Naive B cell (primary cell): ENCODE measurements around the gene ZNF483. TPM values are rescaled to one million over a fixed set of nuclear protein-coding genes. Genes with fewer than 3 reads are reported as not detected.
"Not testable (repeated sequence)": the region's sequence is repeated elsewhere in the genome, so short reads cannot be mapped to it uniquely, and the experiment has no call there.

Experiments used
- ATAC-seq, 2 donors: fragments of 150-1000 bp; cut with Tn5 transposase; 2 replicates each; pipeline ENCODE4 v1.10.0; 2021; ENCODE audit warnings: low read depth in 2 of 2, mild to moderate bottlenecking in 2 of 2, moderate library complexity in 2 of 2
- DNase-seq: peaks from one replicate; pipeline ENCODE4 v3.0.0; 2022
- H3K27ac Mint-ChIP-seq, 6 donors: one replicate each; pipeline ENCODE4 v1.8.0; 2020 to 2022; ENCODE audit warnings: mild to moderate bottlenecking in 6 of 6, mixed read lengths in 6 of 6, moderate library complexity in 5 of 6, inconsistent platforms in 2 of 6
- H3K27me3 Mint-ChIP-seq, 3 donors: one replicate each; pipeline ENCODE4 v1.8.0; 2021 to 2022; ENCODE audit warnings: mixed read lengths in 3 of 3, mild to moderate bottlenecking in 1 of 3
- H3K36me3 Mint-ChIP-seq, 2 donors: one replicate each; pipeline ENCODE4 v1.8.0; 2020 to 2022; ENCODE audit warnings: mixed read lengths in 2 of 2, inconsistent platforms in 1 of 2, mild to moderate bottlenecking in 1 of 2
- H3K4me1 Mint-ChIP-seq, 3 donors: one replicate each; pipeline ENCODE4 v1.8.0; 2020 to 2022; ENCODE audit warnings: mixed read lengths in 3 of 3, inconsistent platforms in 1 of 3, mild to moderate bottlenecking in 1 of 3, moderate library complexity in 1 of 3
- H3K4me3 Mint-ChIP-seq, 8 donors: one replicate each; pipeline ENCODE4 v1.8.0; 2020 to 2022; ENCODE audit warnings: mild to moderate bottlenecking in 8 of 8, mixed read lengths in 8 of 8, moderate library complexity in 8 of 8, inconsistent platforms in 2 of 8
- H3K9me3 Mint-ChIP-seq, 7 donors: one replicate each; pipeline ENCODE4 v1.8.0; 2020 to 2022; ENCODE audit warnings: mixed read lengths in 7 of 7, mild to moderate bottlenecking in 5 of 7, inconsistent platforms in 2 of 7, moderate library complexity in 1 of 7
- polyA plus RNA-seq, 6 donors: library from polyadenylated mRNA; unstranded; fragments of 300-500 nt; fragmentation: Illumina TruSeq; gene quantifications; one replicate each; pipeline ENCODE4 v1.2.3, GENCODE V29; 2021; ENCODE audit warnings: low read depth in 6 of 6

ZNF483 gene
- polyA plus RNA-seq, 6 donors from 2014 or later, result 0.63 to 4.2 (median 2.4) TPM

DNA sequence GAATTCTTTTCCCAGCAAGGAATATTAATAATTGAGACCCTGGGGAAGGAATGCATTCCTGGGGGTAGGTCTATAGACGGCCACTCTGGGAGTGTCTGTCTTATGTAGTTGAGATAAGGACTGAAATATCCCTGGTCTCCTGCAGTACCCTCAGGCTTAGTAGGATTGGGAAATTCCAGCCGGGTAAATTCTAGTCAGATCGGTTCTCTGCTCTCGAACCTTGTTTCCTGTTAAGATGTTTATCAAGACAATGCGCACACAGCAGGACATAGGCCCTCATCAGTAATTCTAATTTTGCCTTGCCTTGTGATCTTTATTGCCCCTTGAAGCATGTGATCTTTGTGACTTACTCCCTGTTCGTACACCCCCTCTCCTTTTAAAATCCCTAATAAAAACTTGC lies 13.4 kb upstream of the ZNF483 start:
- peaks cover 0 to 30% (median 18%) of the 10 kb centered on the region in 7 donors for H3K9me3 Mint-ChIP-seq
- not testable (repeated sequence) for H3K27ac Mint-ChIP-seq, ATAC-seq, DNase-seq, H3K4me1 Mint-ChIP-seq, H3K36me3 Mint-ChIP-seq
- H3K27me3 Mint-ChIP-seq, result peaks cover 0 to 20% (median 10%) of the 10 kb centered on the region in 3 donors
- peak overlapping the region in 1 of 8 donors; percentile 35 for H3K4me3 Mint-ChIP-seq

DNA sequence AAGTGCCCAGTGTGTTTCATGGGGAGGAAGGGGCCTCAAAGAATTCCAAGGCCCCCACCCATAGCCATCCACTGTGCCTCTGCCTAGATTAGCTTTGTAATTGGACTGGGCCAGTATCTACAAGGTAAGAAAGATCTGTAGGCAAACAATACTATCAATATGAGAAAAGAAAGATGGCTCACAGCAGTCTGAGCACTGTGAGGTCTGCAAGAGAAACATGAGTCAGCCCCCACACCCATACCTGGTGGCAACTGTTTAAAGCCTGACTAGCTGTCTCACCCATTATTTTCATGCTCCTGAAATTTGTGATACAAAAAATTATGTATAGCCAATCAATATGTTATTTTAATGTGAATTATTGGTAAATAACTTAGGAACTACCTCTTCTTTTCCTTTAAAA lies 10.0 kb upstream of the ZNF483 start:
- Mint-ChIP-seq H3K9me3 (peaks cover under 1 to 26% (median 15%) of the 10 kb centered on the region in 7 donors), H3K4me3 (no peak overlapping the region), H3K27ac (no peak overlapping the region), H3K36me3 (peaks cover 4 to 5% of the 10 kb centered on the region in 2 donors), H3K4me1 (no peaks in the 10 kb centered on the region), H3K27me3 (peaks cover 3 to 17% (median 12%) of the 10 kb centered on the region in 3 donors)
- no peak for DNase-seq
- no peak for ATAC-seq

DNA sequence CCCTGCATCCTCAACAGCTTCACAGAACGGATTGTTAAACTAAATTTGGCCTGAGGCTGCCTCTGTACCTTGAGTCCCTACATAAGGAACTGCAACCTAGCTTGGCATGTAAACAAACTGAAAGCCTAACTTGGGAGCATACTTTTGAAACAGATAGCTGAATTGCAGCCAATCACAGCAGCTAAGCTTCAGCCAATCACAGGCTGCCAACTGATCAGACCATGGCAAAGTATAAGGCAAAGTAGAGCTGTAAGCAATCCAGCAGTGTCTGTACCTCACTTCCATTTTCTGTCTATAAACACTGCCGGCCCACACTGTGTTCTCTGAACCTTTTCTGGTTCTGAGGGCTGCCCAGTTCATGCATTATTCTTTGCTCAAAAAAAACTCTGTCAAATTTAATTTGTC lies 8.9 kb upstream of the ZNF483 start:
- DNase-seq (no peak), ATAC-seq (no peak)
- peaks cover 10 to 22% (median 14%) of the 10 kb centered on the region in 3 donors for H3K27me3 Mint-ChIP-seq
- H3K27ac Mint-ChIP-seq, result no peak overlapping the region
- no peak overlapping the region for H3K4me3 Mint-ChIP-seq
- H3K9me3 Mint-ChIP-seq, result peaks cover 3 to 20% (median 9%) of the 10 kb centered on the region in 7 donors
- no peaks in the 10 kb centered on the region for H3K36me3 Mint-ChIP-seq
- H3K4me1 Mint-ChIP-seq, result no peaks in the 10 kb centered on the region

DNA sequence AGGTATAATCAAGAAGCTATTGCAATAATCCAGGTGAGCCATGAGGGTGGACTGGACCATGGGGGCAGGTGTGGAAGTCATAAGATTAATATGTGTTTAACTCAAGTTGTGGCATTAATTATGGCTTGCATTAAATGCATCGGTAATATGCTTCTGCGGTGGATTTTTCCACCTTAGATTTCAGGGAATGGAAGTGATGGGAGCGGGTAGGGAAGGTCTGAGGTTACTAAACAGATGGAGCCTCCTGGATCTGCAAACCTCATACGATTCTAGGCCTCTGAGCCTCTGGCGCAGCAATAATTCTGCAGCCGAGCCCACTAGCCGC lies 286 bp upstream of the ZNF483 start:
- DNase-seq (no peak), ATAC-seq (no peak)
- peak overlapping the region; percentile 81 to 96 (median 92) for H3K4me3 Mint-ChIP-seq
- H3K27me3 Mint-ChIP-seq, result peaks cover 21 to 44% (median 41%) of the 10 kb centered on the region in 3 donors
- peaks cover 0 to 18% of the 10 kb centered on the region in 2 donors for H3K36me3 Mint-ChIP-seq
- H3K4me1 Mint-ChIP-seq, result peaks cover 9 to 18% (median 15%) of the 10 kb centered on the region in 3 donors
- H3K9me3 Mint-ChIP-seq, result peaks cover 0 to 4% (median 2%) of the 10 kb centered on the region in 7 donors
- H3K27ac Mint-ChIP-seq, result peak overlapping the region in 3 of 6 donors; percentile 9 to 34 (median 34)

DNA sequence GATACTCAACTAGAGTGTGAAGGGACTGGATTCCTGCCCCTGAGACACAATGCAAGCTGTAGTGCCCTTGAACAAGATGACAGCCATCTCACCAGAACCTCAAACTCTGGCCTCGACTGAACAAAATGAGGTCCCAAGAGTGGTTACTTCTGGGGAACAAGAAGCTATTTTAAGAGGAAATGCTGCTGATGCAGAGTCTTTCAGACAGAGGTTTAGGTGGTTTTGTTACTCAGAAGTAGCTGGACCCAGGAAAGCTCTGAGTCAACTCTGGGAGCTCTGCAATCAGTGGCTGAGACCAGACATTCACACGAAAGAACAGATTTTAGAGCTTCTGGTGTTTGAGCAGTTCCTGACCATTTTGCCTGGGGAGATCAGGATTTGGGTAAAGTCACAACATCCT lies 2.4 kb downstream of the ZNF483 start:
- no peak for DNase-seq
- no peak overlapping the region for H3K27ac Mint-ChIP-seq
- H3K27me3 Mint-ChIP-seq, result peaks cover 16 to 27% (median 25%) of the 10 kb centered on the region in 3 donors
- peaks cover 0 to 5% (median 0%) of the 10 kb centered on the region in 7 donors for H3K9me3 Mint-ChIP-seq
- no peak for ATAC-seq
- H3K4me1 Mint-ChIP-seq, result peaks cover 9 to 18% (median 15%) of the 10 kb centered on the region in 3 donors
- H3K36me3 Mint-ChIP-seq, result peaks cover 0 to 18% of the 10 kb centered on the region in 2 donors
- peak overlapping the region in 1 of 8 donors; percentile 49 for H3K4me3 Mint-ChIP-seq

DNA sequence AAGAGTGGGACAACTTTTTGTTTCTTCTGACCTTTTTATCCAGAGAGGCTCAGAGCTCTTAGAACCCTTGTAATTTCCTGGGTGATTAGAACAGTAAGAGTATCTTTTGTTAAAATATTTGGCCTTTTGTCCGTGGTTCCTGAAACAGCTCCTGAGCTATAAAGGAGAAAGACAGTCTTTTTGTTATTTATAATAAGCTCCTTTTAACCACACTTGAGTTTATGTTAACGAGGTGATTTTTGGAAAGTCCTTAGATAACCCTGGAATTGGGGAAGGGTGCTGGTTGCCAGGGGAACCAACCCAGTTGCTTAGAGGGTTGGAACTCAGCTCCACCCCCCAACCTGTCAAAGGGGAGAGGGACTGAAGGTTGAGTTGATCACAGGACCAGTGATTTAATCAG lies 4.8 kb downstream of the ZNF483 start:
- DNase-seq (no peak), ATAC-seq (no peak)
- Mint-ChIP-seq H3K27me3 (peaks cover 1 to 15% (median 13%) of the 10 kb centered on the region in 3 donors), H3K36me3 (peaks cover 9 to 16% of the 10 kb centered on the region in 2 donors), H3K4me3 (no peak overlapping the region), H3K4me1 (peaks cover 9 to 12% (median 11%) of the 10 kb centered on the region in 3 donors), H3K27ac (no peak overlapping the region), H3K9me3 (peaks cover 0 to 11% (median 5%) of the 10 kb centered on the region in 7 donors)

DNA sequence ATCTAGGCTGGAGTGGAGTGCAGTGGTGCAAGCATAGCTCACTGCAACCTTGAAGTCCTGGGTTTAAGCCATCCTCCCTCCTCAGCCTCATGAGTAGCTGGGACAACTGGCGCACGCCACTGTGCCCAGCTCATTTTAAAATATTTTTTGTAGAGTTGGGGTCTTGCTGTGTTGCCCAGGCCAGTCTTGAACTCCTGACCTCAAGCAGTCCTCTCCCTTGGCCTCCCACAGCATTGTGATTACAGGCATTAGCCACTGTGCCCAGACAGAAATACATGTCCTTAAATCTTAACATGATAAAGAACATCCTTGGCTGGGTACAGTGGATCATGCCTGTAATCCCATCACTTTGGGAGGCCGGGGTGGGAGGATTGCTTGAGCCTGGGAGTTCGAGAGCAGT lies 6.7 kb downstream of the ZNF483 start:
- H3K27ac Mint-ChIP-seq, result no peak overlapping the region
- no peak for DNase-seq
- H3K36me3 Mint-ChIP-seq, result peaks cover 13 to 16% of the 10 kb centered on the region in 2 donors

DNA sequence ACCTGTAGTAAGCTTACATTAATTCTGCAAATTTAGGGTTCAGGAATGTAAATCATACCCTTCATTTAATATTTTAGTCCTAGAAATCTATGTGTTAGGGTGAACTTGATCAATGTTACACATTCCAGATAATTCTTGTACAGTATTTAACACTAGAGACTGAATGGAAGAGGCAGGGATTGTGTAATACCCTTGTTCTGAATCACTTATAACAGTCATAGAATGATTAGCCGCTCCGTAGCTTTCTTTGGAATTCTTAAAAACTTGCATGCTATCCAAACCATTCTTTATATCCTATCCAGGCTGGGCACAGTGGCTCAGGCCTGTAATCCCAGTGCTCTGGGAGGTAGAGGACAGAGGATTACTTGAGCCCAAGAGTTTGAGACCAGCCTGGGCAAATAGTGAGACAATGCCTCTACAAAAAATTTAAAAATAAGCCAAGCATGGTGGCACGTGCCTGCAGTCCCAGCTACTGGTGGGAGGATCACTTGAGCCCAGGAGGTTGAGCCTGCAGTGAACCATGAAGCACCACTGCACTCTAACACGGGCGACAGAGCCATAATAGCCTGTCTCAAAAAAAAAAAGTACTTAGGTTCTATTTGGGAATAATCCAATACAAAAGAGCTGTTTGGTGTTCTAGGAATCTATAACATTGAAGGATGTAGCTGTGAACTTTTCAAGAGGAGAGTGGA lies 8.3 kb downstream of the ZNF483 start:
- Mint-ChIP-seq H3K27ac (no peak overlapping the region), H3K27me3 (peaks cover 0 to 3% (median 0%) of the 10 kb centered on the region in 3 donors), H3K4me1 (no peaks in the 10 kb centered on the region), H3K36me3 (peaks cover 17 to 19% of the 10 kb centered on the region in 2 donors), H3K4me3 (no peak overlapping the region), H3K9me3 (peaks cover 2 to 30% (median 16%) of the 10 kb centered on the region in 7 donors)
- DNase-seq (no peak), ATAC-seq (no peak)

More for the DNA sequence above, 6.7 kb downstream of the ZNF483 start:
- H3K27me3 Mint-ChIP-seq, result peaks cover 0 to 3% (median 0%) of the 10 kb centered on the region in 3 donors
- H3K9me3 Mint-ChIP-seq, result peaks cover 2 to 19% (median 7%) of the 10 kb centered on the region in 7 donors
- ATAC-seq, result no peak
- no peak overlapping the region for H3K4me3 Mint-ChIP-seq
- H3K4me1 Mint-ChIP-seq, result no peaks in the 10 kb centered on the region

DNA sequence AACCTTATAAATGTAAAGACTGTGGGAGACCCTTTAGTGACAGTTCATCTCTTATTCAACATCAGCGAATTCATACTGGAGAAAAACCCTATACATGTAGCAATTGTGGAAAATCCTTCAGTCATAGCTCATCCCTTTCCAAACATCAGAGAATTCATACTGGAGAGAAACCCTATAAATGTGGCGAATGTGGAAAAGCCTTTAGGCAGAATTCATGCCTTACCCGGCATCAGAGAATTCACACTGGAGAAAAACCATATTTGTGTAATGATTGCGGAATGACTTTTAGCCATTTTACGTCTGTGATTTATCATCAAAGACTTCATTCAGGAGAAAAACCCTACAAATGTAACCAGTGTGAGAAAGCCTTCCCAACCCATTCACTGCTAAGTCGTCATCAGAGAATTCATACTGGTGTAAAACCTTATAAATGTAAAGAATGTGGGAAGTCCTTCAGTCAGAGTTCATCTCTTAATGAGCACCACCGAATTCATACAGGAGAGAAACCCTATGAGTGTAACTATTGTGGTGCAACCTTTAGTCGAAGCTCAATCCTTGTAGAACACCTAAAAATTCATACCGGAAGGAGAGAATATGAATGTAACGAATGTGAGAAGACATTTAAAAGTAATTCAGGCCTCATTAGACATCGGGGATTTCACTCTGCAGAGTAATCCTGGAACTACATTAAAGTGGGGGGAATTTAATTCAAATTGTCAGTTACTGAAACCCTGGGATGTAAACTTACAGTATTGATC lies 17.7 kb downstream of the ZNF483 start:
- DNase-seq, result no peak
- Mint-ChIP-seq H3K27ac (no peak overlapping the region), H3K4me3 (no peak overlapping the region), H3K27me3 (no peaks in the 10 kb centered on the region), H3K36me3 (peaks cover 29 to 42% of the 10 kb centered on the region in 2 donors), H3K9me3 (peaks cover 18 to 93% (median 78%) of the 10 kb centered on the region in 7 donors), H3K4me1 (no peaks in the 10 kb centered on the region)
- ATAC-seq, result no peak

DNA sequence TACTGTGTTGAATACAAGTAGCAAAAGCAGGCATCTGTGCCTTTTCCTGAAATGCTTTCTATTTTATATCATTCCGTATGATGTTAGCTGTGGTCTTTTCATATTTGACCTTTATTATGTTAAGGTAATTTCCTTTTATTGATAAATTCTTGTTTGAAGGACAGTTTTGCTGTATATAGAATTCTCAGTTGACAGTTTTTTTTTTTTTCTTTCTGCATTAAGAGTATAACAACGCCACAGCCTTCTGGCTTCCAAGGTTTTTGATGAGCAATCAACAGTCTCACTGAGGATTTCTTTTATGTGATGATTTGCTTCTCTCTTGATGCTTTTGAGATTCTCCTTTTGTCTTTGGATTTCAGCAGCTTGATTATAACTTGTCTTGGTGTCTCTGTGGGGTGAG lies 23.6 kb downstream of the ZNF483 start:
- H3K27me3 Mint-ChIP-seq, result peaks cover 0 to 12% (median 0%) of the 10 kb centered on the region in 3 donors
- H3K9me3 Mint-ChIP-seq, result peaks cover 13 to 84% (median 65%) of the 10 kb centered on the region in 7 donors
- no peak for DNase-seq
- peaks cover 23 to 36% of the 10 kb centered on the region in 2 donors for H3K36me3 Mint-ChIP-seq
- H3K27ac Mint-ChIP-seq, result no peak overlapping the region
- ATAC-seq, result no peak
- no peak overlapping the region for H3K4me3 Mint-ChIP-seq
- no peaks in the 10 kb centered on the region for H3K4me1 Mint-ChIP-seq

DNA sequence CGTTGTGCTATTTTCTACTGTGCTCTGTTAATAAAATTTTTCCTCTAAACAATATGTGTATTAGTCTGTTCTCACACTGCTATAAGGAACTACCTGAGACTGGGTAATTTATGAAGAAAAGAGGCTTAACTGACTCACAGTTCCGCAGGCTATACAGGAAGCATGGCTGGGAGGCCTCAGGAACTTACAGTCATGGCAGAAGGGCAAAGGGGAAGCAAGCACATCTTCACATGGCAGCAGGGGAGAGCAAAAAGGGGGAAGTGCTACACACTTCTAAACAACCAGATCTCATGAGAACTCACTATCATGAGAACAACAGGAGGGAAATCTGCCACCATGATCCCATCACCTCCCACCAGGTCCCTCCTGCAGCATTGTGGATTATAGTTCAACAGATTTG lies 30.4 kb downstream of the ZNF483 start:
- H3K36me3 Mint-ChIP-seq, result peaks cover 18 to 53% of the 10 kb centered on the region in 2 donors
- peak overlapping the region in 1 of 6 donors; percentile 50 for H3K27ac Mint-ChIP-seq
- not testable (repeated sequence) for DNase-seq, H3K4me3 Mint-ChIP-seq, ATAC-seq, H3K4me1 Mint-ChIP-seq
- H3K9me3 Mint-ChIP-seq, result peaks cover 6 to 52% (median 47%) of the 10 kb centered on the region in 7 donors
- H3K27me3 Mint-ChIP-seq, result peaks cover 4 to 10% (median 5%) of the 10 kb centered on the region in 3 donors

DNA sequence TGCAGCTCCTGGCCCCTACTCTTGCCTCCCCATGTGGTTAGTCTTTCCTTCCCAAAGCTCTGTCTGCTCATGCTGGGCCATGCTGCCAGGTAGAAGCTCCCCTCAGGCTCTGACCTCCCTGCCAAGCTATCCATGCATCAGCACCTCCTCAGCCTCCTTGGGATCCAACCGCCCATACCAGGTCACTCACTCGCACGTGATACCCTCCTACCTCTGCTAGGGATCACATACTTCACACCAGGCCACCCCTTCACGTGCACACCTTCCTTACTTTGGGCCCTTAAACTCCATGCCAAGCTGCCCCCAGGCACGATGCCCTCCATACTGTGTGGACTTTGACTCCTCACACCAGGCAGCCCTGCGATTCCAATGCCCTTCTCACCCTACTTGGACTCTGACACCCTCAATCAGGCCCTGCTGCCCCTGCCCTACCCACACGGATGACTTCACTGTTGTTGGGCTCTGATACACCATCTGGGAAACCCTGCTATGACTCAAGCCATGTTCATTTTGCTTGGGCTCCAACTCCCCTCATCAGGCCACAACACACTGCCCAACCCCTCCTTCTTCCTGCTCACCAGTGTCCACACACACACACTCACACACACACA lies 34.1 kb downstream of the ZNF483 start:
- Mint-ChIP-seq H3K4me1 (no peaks in the 10 kb centered on the region), H3K36me3 (peaks cover 13 to 41% of the 10 kb centered on the region in 2 donors), H3K4me3 (no peak overlapping the region), H3K9me3 (peaks cover 3 to 46% (median 35%) of the 10 kb centered on the region in 7 donors), H3K27ac (no peak overlapping the region), H3K27me3 (peaks cover 0 to 10% (median 4%) of the 10 kb centered on the region in 3 donors)
- no peak for ATAC-seq
- no peak for DNase-seq

DNA sequence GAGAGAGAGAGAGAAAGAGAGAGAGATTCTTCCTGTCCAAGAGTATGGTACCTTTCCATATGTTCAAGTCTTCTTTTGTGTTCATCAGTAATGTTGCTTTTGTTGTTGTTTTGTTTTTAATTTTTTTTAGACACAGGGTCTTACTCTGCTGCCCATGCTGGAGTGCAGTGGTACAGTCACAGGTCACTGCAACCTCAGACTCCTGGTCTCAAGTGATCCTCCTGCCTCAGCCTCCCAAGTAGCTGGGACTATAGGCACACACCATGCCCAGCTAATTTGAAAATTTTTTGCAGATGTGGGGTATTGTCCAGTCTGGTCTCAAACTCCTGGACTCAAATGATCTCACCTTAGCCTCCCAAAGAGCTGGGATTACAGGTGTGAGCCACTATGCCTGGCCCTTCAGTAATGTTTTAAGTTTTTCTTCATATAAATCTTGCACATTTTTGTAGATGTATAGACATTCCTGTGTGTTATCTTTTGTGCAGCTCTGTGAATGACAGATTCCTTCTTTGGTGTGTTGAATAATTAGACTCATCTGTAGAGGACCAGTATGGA lies 36.3 kb downstream of the ZNF483 start:
- H3K27ac Mint-ChIP-seq, result no peak overlapping the region
- no peak overlapping the region for H3K4me3 Mint-ChIP-seq
- H3K36me3 Mint-ChIP-seq, result peaks cover 0 to 23% of the 10 kb centered on the region in 2 donors
- H3K4me1 Mint-ChIP-seq, result no peaks in the 10 kb centered on the region
- peaks cover 0 to 10% (median 4%) of the 10 kb centered on the region in 3 donors for H3K27me3 Mint-ChIP-seq
- DNase-seq (no peak), ATAC-seq (no peak)
- peaks cover 1 to 31% (median 20%) of the 10 kb centered on the region in 7 donors for H3K9me3 Mint-ChIP-seq
